ENCODE data around the gene VEGFD.

GRCh38 chrX:15322472-15322871 is 61.7 kb downstream of the VEGFD start:
- no peak for TF ChIP-seq GATA2 (IDR thresholded peaks at IDR 0.05; ENCODE audit: low read depth, low read length)
- TF ChIP-seq GATA3 (IDR thresholded peaks at IDR 0.05; ENCODE audit: low read depth, low read length) = no peak
